HG02852 (cell line): Measurements from ENCODE around the gene BNC1.
A peak's percentile ranks its signal among the peaks of the same experiment; 100 is the strongest.
"Not testable (repeated sequence)": the region's sequence is repeated elsewhere in the genome, so short reads cannot be mapped to it uniquely, and the experiment has no call there.

Experiments used
- ATAC-seq: cut with Tn5 transposase; IDR thresholded peaks from one replicate; pipeline ENCODE4 v1.9.1; 2021; ENCODE audit warnings: mild to moderate bottlenecking, moderate library complexity; ENCODE audit not compliant: unreplicated experiment

BNC1 gene

DNA sequence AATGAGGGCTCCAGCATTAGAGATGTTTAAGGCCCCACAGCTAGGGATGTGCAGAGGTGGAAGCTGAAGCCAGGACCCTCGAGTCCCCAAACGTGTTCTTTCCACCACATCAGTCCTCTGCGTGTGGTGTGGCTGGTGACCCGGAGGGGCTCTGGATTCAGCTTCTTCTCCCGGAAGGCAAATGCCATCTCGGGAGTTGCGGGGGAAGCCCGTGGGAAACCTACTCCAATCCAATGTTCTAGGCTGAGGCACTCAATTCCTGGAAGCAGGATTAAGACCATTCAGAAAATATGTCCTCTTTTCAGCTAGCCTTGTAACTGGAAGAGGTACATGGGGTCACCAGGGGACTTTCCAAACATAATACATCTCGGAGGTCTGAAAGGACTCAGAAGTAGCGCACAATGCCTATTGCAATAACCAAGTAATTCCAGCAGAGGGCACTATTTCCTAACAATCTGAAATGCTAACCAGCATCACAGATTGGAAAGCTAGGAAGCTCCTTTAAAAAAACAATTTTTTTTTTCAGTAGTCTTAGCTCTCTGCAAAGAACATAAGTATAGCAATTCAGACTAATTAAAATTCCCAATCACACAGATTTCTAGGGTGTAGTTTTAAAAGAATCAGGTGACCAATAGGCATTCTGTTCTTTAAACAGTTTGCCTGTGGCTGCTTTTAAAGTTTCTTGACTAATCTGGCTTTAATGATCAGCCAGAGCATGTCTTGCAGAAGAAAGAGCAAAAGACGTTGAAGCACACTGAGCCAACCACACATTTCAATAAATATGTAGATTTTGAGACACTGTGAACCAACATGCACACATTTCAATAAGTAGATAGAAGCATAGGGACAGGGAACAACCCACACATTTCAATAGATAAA lies 36.1 kb downstream of the BNC1 start:
- no peak for ATAC-seq

DNA sequence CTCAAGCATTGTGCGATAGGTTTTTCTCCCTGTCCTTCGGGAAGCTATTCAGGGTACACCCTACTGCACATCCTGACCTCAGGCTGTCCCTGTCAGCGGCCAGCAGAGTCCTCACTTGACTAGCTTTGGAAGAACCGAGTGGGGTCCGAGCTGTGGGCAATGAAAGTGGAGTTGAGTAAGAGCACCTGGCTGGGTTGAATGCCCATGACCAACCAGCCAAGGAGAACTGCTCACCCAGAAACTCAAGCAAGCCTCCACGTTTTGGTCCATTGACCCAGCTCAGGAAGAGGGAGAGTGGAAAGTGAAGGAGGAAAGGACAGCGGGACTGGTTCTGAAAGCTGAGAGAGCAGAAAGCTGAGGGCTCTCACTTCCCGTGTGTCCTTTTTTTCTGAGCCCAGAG lies 40.8 kb downstream of the BNC1 start:
- ATAC-seq = no peak

DNA sequence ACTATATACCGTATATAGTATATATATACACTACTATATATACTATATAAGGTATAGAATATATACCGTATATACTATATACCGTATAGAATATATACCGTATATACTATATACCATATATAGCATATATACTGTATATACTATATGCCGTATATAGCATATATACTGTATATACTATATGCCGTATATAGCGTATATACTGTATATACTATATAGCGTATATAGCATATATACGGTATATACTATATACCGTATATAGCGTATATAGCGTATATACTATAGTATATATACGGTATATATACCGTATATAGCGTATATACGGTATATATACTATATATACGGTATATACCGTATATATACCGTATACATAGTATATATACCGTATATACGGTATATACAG lies 54.2 kb downstream of the BNC1 start:
- ATAC-seq = no peak

DNA sequence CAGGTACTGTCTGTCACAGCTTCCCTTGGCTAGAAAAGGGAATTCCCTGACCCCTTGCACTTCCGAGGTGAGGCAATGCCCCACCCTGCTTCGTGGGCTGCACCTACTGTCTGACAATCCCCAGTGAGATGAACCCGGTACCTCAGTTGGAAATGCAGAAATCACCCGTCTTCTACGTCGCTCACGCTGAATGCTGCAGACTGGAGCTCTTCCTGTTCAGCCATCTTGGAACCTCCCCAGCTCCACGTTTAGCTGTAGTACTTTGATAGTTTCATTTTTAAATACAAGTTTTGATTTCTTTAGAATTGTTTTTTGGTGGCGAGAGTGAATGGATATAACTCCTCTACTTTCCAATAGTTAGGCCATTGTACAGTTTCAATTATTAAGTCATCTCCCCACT lies 59.0 kb downstream of the BNC1 start:
- ATAC-seq = no peak

DNA sequence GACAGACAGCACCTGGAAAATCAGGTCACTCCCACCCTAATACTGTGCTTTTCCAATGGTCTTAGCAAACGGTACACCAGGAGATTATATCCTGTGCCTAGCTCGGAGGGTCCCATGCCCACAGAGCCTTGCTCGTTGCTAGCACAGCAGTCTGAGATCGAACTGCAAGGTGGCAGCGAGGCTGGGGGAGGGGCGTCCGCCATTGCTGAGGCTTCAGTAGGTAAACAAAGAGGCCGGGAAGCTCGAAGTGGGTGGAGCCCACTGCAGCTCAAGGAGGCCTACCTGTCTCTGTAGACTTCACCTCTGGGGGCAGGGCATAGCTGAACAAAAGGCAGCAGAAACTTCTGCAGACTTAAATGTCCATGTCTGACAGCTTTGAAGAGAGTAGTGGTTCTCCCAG lies 62.7 kb downstream of the BNC1 start:
- ATAC-seq = not testable (repeated sequence)

DNA sequence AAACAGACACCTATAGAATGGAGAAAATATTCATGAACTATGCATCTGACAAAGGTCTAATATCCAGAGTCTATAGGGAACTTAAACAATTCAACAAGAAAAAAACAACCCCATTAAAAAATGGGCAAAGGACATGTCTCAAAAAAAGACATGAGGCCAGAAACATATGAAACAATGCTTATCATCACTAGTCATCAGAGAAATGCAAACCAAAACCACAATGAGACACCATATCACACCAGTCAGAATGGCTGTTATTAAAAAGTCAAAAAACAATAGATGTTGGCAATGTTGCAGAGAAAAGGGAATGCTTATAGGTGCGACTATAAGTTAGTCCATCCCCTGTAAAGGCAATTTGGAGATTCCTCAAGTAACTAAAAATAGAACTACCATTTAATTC lies 65.4 kb downstream of the BNC1 start:
- no peak for ATAC-seq

DNA sequence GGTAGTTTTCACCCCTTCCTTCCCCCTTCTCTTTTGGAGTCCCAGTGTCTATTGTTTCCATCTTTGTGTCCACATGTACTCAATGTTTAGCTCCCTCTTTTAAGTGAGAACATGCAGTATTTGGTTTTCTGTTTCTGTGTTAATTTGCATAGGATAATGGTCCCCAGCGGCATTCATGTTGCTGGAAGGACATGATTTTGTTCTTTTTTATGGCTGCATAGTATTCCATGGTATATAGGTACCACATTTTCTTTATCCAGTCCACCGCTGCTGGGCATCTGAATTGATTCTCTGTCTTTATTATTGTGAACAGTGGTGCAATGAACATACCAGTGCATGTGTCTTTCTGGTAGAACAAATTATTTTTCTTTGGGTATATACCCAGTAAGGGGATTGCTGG lies 69.2 kb downstream of the BNC1 start:
- no peak for ATAC-seq

DNA sequence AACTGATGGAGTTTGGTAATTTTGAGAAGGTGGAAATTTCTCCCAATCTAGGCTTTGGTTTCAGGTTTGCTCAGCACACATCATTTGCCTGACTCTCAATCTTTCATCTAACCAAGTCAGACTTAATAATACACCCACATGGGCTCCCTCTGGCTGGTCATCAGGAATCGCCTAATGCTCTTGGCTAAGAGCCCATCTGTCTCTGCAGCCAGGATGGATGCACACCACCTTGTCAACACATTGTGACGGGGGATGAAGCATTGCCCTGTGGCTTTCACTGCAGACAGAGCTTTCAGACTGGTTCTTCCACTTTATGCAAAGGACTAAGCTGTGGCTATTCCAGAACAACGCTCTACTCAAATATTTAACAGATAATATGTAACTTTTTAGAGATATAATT lies 73.8 kb downstream of the BNC1 start:
- ATAC-seq = no peak

DNA sequence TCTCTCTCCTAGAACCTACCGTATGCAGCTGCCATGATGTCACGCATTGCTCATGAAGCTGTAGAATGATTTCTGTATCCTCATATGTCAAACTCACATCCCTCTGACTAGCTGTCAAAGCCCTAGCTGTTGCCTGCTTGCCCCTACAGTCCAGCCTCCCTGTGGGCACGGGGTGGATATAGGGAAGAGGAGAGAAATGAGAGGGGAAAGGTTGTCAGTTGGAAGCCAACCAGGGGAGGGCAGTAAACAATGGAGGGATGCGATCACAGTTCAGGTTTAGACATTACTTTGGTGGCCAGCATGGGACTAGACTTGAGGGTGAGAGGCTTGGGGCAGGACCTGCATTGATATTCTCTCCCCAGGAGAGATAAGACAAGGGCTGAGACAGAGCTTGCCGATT lies 75.1 kb downstream of the BNC1 start:
- ATAC-seq = no peak

DNA sequence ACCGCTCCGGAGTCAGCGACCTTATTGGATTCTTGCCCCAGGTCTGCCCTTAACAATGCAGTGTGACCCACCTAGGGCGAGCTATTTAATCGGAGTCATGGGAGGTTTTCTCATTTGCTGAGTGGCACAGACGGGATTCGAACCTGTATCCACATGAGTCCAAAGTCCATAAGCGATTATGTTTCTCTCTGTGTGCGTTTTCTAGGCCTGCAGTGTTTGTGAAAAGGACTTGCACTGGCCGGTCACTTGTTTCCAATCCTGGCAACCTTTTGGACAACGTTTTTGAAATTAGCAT lies 76.2 kb downstream of the BNC1 start:
- no peak for ATAC-seq

DNA sequence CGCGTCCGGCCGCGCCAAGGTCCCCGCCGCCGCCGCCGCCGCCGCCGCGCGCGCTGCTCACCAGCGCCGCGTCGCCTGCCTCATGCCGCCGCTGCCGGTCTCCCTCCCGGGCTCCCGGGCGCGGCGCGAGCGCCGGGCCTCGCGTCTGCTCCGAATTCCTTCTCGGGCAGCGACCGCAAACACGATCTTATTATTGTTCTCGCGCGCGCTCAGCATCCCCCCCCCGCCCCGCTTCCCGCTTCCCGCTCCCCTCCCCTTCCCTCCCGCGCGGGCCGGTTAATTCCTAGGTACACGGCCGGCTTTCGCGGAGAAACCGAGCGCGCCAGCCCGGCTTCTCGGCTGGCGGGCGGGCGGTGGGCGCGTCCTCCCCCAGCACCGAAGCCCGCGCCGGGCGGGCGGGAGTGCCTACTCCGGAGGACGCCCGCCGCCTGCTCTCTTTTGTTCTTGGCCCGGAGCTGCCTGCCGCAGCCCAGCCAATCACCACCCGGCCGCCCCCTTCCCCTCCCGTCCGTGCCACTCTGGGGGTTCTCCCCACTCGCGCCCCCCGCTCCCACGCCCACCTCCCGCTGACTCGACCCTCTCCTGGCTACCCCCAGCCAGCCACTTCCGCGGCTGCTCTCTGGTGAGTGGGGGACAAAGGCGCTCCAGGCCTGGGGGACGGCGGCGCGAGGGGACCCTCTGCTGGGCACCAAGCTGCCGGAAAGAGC lies 76.7 kb downstream of the BNC1 start, which contains the start of gene HDGFL3:
TSS of gene HDGFL3 (minus strand) at position 164 of the 707 bp plus-strand sequence. CDS start 409 bp downstream, outside the sequence.
- ATAC-seq = peak; percentile 39

DNA sequence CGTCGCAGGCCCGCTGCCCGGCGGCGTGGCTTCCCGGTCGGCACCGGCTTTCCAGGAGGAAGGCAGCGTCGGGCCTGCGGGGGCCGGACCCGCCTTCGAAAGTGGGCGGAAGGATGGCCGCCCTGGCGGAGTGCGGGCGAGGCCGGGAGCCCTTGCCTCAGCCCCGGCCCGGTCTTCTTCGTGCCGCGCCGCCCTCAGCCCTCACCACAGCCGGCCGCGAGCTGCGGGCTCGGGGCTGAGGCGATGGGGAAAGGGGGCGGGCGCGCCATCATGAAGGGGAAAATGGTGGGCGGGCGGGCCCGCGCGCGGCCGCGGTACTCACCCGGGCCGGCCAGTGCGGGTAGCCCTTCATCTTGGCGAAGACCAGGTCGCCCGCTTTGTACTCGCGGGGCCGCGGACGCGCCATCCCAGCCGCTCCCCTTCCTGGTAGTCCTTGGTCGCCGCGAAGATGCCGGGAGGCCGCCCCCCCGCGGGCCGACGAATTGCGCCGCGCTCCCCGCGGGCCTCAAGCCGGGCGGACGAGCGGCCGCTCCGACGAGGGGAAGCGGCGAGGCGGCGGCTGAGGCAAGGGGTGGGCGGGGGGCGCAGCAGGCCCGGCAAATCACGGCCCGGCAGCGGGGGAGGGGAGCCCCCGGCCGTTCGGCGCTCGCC lies 77.3 kb downstream of the BNC1 start:
- peak; percentile 40 for ATAC-seq

DNA sequence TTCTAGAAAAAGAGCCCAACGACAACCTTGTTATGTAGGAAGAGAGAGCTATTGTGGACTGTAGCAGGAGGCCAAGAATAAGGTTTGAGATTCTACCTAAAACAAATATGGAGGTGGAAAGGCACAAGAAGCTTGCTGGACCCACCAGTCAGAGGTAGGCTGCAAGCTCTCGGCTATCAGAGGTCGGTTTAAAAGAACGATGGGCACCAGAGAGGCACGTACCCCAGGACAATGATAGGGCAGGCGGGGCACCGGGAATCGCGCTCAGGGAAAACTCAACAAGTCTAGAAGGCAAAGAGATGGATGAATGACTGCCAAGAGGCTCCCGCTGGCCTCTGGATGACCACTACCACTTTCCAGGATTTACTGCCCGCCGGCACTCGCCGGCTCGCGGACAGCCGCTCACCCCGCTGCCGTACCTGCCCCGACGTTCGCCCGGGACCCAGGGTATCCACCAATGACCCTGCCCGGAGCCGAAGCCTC lies 77.9 kb downstream of the BNC1 start:
- ATAC-seq = no peak
